AG04449 (cell line): Measurements from ENCODE around the gene PRKAG2.

Experiments used
- CTCF ChIA-PET: fragments of 350-600 bp; formaldehyde crosslinking; extraction: SDS; loops from one replicate; lab custom pipeline; 2021; ENCODE audit warnings: antibody characterized with exemption; lab: Yijun Ruan, JAX
- POLR2A ChIA-PET: fragments of 400-600, 350-600 bp; formaldehyde crosslinking; extraction: SDS; loops from one replicate; lab custom pipeline; 2020; ENCODE audit warnings: antibody characterized with exemption, inconsistent platforms; lab: Yijun Ruan, JAX
- DNase-seq: peaks from one replicate; pipeline ENCODE4 v3.0.0-alpha.2; 2010; ENCODE audit warnings: low read depth, low spot score
- H3K4me3 ChIP-seq: 2 replicates; pipeline ENCODE4 v1.5.1; 2011; ENCODE audit warnings: low read depth, mild to moderate bottlenecking, control low read depth, low read length
- TF ChIP-seq, protein P1 (sequence below): IDR thresholded peaks from one replicate; pipeline ENCODE4 v1.5.1; 2011; ENCODE audit warnings: mild to moderate bottlenecking, moderate library complexity, low read length, control low read depth, inconsistent platforms; ENCODE audit not compliant: insufficient read depth; ENCODE audit errors: missing control alignments

The PRKAG2 gene

DNA sequence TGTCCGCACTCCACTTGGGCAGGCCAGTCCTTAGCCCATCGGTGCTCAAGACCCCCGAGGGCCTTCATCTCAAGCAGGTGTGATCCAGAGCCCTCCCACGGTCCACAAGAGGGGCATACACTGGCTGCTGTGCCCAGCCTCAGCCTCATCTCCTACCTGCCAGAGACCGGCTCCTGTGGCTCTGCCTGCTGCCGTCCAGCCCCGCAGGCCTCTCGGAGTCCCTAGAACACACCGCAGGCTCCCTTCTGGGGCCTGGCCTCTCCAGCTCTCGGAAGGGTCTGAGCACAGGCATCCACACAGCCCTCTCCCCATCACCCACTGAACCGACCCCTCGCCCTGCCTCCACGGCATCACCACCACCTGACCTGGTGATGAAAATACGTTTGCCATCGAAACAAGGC lies 147.4 kb downstream of the PRKAG2 start:
- ChIA-PET POLR2A (no interaction called here), CTCF (interaction anchor here (1.0 to 1.3 kb wide), 2 partner anchors 16 to 98 kb away, joined by 3 to 4 read pairs; no protein-coding TSS in a partner anchor)
- no peak overlapping the region for H3K4me3 ChIP-seq
- TF ChIP-seq, protein P1, sequence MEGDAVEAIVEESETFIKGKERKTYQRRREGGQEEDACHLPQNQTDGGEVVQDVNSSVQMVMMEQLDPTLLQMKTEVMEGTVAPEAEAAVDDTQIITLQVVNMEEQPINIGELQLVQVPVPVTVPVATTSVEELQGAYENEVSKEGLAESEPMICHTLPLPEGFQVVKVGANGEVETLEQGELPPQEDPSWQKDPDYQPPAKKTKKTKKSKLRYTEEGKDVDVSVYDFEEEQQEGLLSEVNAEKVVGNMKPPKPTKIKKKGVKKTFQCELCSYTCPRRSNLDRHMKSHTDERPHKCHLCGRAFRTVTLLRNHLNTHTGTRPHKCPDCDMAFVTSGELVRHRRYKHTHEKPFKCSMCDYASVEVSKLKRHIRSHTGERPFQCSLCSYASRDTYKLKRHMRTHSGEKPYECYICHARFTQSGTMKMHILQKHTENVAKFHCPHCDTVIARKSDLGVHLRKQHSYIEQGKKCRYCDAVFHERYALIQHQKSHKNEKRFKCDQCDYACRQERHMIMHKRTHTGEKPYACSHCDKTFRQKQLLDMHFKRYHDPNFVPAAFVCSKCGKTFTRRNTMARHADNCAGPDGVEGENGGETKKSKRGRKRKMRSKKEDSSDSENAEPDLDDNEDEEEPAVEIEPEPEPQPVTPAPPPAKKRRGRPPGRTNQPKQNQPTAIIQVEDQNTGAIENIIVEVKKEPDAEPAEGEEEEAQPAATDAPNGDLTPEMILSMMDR: no peak
- DNase-seq: no peak

- H3K4me3 ChIP-seq: no peak overlapping the region
- ChIA-PET POLR2A (no interaction called here), CTCF (interaction anchor here (1.0 to 1.3 kb wide), 2 partner anchors 17 to 97 kb away, joined by 3 to 4 read pairs; no protein-coding TSS in a partner anchor)
- TF ChIP-seq, protein P1: no peak
- no peak for DNase-seq
These were observed 148.2 kb downstream of the PRKAG2 start for GRCh38 chr7:151728746-151729145.

DNA sequence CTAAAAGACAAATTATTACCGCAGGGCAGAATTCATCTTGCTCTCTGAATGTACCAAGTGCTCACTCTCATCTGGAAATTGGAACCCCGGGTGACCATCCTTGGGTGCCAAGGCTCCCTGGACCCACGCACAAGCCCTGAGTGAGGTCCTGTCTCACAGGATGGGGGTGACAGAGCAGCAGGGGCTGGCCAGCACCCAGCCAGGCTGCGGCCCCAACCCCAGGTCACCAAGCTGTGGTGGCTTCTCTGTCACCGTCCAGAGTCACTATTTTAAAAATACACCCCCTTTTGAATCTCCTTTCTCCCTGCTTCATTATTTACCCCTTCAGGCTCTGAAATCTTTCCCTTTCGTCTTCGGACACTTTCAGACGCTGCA lies 148.6 kb downstream of the PRKAG2 start:
- TF ChIP-seq, protein P1: no peak
- H3K4me3 ChIP-seq: no peak overlapping the region
- ChIA-PET POLR2A (interaction anchor here (1.2 to 1.6 kb wide), 3 partner anchors 8 to 96 kb away, joined by 4 to 7 read pairs (median 5); no protein-coding TSS in a partner anchor), CTCF (interaction anchor here (0.8 to 1.4 kb wide), 3 partner anchors 8 to 95 kb away, joined by 3 to 8 read pairs (median 5); no protein-coding TSS in a partner anchor)
- DNase-seq: no peak

- TF ChIP-seq, protein P1: no peak
- H3K4me3 ChIP-seq: no peak overlapping the region
- peak; percentile 81 for DNase-seq
- CTCF ChIA-PET: interaction anchor here (0.8 to 1.4 kb wide), 2 partner anchors 9 to 95 kb away, joined by 5 to 8 read pairs; no protein-coding TSS in a partner anchor
- POLR2A ChIA-PET: interaction anchor here (1.1 to 1.6 kb wide), 4 partner anchors 9 to 128 kb away, joined by 3 to 7 read pairs (median 4); no protein-coding TSS in a partner anchor
These were observed 149.2 kb downstream of the PRKAG2 start for GRCh38 chr7:151727579-151728285.

DNA sequence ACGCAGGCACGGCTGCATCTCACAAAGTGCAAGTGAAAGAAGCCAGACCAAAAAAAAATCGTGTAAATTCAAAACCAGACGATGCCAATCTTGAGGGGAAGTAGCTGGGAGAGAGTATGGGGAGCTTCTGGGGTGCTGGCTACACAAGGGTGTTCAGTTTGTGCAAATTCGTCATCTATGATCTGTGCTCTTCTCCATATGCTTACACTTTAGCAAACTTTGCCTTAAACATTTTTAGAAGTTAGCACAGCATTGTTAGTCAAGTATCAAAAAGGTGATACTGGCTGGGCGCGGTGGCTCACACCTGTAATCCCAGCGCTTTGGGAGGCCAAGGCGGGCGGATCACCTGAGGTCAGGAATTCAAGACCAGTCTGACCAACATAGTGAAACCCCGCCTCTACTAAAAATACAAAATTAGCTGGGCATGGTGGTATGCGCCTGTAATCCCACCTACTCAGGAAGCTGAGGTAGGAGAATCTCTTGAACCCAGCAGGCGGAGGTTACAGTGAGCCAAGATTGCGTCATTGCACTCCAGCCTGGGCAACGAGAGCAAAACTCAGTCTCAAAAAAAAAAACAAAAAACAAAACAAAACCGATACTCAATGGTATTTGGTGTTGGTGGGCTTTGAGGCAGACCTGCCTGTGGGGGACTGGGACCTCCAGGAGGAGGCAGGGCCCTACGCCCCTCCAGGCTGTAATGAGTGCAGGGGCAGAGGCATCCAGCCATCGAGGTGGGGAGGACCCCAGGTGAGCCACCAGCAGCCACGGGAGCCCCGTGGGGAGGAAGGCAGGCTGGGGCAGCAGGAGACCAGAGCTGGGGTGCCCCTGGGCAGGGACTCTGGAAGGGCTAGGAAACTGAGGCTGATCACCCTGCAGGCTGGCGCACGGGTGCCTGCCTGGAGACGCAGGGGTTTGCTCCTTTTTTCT lies 150.0 kb downstream of the PRKAG2 start:
- TF ChIP-seq, protein P1: no peak
- DNase-seq: no peak
- POLR2A ChIA-PET: interaction anchor here (1.1 to 1.6 kb wide), 4 partner anchors 9 to 127 kb away, joined by 3 to 7 read pairs (median 4); no protein-coding TSS in a partner anchor
- H3K4me3 ChIP-seq: no peak overlapping the region
- CTCF ChIA-PET: interaction anchor here (0.8 to 2.8 kb wide), 4 partner anchors 9 to 94 kb away, joined by 5 to 18 read pairs (median 10); no protein-coding TSS in a partner anchor
